HG03571 (cell line): ENCODE results near the gene ZNF398.

Experiments
- ATAC-seq: cut with Tn5 transposase; IDR thresholded peaks from one replicate; pipeline ENCODE4 v1.9.1; 2021; ENCODE audit not compliant: unreplicated experiment

Gene ZNF398

GRCh38 chr7:149147752-149148653 is 750 bp downstream of the ZNF398 start:
- ATAC-seq = peak; percentile 34

GRCh38 chr7:149150981-149151380 is 3.7 kb downstream of the ZNF398 start:
- ATAC-seq = no peak

- no peak for ATAC-seq
Observed at GRCh38 chr7:149153346-149153745, 6.1 kb downstream of the ZNF398 start.

- ATAC-seq = no peak
Observed at GRCh38 chr7:149154056-149154455, 6.8 kb downstream of the ZNF398 start.

- ATAC-seq = no peak
Observed at GRCh38 chr7:149156898-149157297, 9.6 kb downstream of the ZNF398 start.

- no peak for ATAC-seq
Observed at GRCh38 chr7:149161241-149161848, 14.1 kb downstream of the ZNF398 start.

- ATAC-seq = no peak
Observed at GRCh38 chr7:149166142-149166541, 18.9 kb downstream of the ZNF398 start.

GRCh38 chr7:149166630-149167352 is 19.5 kb downstream of the ZNF398 start:
- ATAC-seq = no peak

GRCh38 chr7:149171892-149172533 is 24.8 kb downstream of the ZNF398 start:
- no peak for ATAC-seq

- ATAC-seq = no peak
Observed at GRCh38 chr7:149172534-149172920, 25.3 kb downstream of the ZNF398 start.

GRCh38 chr7:149175150-149175549 is 27.9 kb downstream of the ZNF398 start:
- ATAC-seq = no peak

- ATAC-seq = no peak
Observed at GRCh38 chr7:149179241-149179640, 32.0 kb downstream of the ZNF398 start.

GRCh38 chr7:149180722-149181449 is 33.6 kb downstream of the ZNF398 start:
- ATAC-seq = no peak

GRCh38 chr7:149181450-149181790 is 34.2 kb downstream of the ZNF398 start:
- ATAC-seq = no peak

- no peak for ATAC-seq
Observed at GRCh38 chr7:149184274-149184673, 37.0 kb downstream of the ZNF398 start.

- ATAC-seq = no peak
Observed at GRCh38 chr7:149188213-149188612, 41.0 kb downstream of the ZNF398 start.

- ATAC-seq = no peak
Observed at GRCh38 chr7:149188637-149189259, 41.5 kb downstream of the ZNF398 start.

GRCh38 chr7:149191851-149192250 is 44.6 kb downstream of the ZNF398 start:
- ATAC-seq = no peak

GRCh38 chr7:149194799-149195179 is 47.5 kb downstream of the ZNF398 start:
- no peak for ATAC-seq
